CD4-positive, alpha-beta T cell treated with Interleukin-15 for 4 hours (primary cell): ENCODE results near the gene SYCP2L.
"Not testable (repeated sequence)": the region's sequence is repeated elsewhere in the genome, so short reads cannot be mapped to it uniquely, and the experiment has no call there.

Experiments
- DNase-seq: peaks from one replicate; pipeline ENCODE4 v3.0.0-alpha.2; 2020; ENCODE audit warnings: low spot score

The SYCP2L gene

DNA sequence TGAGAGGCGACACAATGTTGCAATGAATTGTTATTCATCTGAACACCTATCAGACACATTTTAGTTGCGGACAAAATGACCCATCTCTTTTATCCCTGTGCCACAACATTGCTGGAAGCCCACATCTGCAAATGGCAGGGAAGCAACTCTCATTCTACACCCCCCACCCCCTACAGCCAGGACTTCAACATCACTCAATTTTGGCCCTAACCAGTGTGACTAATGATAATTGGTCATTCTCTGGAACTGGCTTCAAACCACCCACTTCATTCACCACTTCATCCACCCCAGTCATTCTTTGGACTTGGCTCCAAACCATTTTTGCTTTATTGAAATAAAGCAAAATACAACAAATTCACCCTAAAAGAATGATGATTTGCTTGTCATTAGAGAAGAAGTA lies 6.5 kb upstream of the SYCP2L start:
- no peak for DNase-seq

DNA sequence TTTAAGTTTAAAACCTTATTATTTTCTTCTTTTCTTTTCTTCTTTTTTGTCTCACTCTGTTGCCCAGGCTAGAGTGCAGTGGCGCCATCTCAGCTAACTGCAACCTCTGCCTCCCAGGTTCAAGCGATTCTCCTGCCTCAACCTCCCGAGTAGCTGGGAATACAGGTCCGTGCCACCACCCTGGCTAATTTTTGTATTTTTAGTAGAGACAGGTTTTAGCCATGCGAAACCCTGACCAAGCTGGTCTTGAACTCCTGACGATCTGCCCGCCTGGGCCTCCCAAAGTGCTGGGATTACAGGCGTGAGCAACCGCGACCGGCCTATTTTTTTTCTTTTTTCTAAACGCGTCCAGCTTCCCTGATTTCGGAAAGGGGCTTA lies 4.6 kb upstream of the SYCP2L start:
- not testable (repeated sequence) for DNase-seq

DNA sequence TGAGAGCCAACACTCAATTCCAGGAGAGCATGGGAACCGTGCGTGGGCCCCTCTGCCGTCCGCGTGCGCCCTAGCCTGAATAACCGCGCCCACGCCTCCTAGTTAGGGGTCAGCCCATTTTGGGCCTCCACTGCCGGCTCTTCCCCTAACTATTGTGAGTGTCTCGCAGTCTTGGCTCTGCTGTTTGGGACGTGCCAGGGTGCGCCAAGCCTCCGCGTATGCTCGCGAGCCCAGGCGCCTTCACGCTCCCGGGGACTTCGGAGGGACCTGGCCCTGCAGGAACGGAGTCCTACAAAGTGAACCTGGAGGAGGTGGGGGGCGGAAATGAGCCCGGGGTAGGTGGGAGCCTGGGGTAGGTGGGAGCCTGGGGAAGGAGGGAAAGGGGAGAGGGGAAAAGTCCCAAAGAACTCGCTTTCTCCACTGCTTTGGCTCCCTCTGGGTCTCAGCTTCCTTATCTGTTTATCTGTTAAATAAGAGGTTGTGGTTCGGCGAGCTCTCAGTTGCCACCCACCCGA lies 4.1 kb upstream of the SYCP2L start:
- no peak for DNase-seq

DNA sequence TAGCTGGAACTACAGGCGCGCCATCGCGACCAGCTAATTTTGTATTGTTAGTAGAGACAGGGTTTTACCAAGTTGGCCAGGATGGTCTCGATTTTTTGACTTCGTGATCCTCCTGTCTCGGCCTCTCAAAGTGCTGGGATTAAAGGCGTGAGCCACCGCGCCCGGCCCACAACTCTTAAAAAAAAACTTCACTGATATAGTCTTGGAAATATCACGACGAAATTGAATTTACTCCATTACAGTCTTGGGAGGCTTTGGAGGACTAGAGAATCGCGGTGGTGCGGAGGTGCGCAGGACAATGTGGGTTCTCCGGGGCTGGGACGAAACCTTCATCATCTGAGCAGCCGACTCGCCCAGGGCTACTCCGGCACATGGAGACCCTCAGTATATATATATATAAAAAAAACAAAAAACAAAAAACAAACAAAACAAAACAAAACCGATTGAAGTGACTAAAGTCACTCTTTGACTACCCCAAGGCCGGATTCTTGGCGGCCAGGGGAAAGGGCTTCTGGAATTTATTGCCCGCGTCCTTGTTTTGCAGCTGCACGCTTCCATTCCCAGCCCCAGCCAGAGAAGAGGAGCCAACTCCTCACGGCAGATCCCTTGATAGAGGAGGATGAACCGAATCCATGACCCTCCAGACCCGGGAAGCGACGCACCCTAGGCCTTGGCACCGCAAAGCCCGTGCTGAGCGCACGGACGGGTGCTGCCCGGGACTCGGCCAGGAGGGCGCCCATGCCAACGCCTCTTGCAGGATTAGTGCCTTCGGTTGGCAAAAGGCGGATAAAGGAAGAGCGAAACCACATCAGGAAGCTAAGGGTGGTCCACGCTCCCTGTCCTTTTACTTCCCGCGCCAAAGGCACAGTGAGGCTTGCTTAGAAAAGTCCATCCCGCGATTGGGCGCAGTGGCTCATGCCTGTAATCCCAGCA lies 3.3 kb upstream of the SYCP2L start:
- DNase-seq, result no peak

DNA sequence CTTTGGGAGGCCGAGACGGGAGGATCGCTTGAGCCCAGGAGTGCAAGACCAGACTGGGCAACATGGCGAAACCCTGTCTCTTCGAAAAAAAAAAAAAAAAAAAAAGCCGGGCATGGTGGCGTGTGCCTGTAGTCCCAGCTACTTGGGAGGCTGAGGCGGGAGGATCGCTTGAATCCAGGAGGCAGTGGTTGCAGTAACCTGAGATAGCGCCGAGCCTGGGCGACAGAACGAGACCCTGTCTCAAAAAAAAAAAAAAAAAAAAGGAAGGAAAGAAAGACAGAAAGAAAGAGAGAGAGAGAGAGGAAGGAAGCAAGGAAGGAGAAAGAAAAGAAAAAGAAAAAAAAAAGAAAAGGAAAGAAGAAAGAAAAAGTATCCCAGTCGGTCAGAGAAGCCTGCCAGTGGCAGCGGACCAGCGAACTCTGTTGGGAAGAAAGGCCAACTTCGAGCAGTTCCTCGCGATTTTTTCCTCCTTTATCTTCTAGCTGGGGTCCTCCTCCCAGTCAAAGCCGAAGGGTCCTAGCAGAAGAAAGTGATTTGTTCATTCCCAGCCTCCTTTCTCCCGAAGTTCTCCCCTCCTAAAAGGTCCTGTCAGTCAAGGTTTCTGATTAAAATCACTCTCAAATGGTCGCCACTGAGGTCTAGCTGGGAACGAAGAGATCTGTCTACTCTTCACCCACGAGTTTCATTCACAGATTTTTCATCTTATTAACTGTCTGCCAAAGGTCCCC lies 2.4 kb upstream of the SYCP2L start:
- no peak for DNase-seq

DNA sequence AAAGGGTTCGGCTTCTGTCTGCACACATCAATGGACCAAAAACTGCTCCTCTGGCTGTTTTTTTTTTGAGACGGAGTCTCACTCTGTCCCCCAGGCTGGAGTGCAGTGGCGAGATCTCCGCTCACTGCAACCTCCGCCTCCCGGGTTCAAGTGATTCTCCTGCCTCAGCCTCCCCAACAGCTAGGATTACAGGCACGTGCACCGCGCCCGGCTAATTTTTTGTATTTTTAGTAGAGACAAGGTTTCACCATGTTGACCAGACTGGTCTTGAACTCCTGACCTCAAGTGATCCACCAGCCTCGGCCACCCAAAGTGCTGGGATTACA lies 524 bp upstream of the SYCP2L start:
- DNase-seq, result not testable (repeated sequence)

DNA sequence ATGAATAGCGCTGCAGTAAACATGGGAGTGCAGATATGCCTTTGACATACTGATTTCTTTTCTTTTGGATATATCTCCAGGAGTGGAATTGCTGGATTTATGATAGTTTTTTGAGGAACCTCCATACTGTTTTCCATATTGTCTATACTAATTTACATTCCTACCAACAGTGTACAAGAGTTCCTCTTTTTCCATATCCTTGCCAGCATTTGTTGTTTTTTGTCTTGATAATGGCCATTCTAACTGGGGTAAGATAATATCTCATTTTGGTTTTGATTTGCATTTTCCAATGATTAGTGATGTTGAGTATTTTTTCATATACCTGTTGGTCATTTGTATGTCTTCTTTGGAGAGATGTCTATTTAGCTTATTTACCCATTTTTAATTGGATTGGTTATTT lies 3.3 kb downstream of the SYCP2L start:
- no peak for DNase-seq

DNA sequence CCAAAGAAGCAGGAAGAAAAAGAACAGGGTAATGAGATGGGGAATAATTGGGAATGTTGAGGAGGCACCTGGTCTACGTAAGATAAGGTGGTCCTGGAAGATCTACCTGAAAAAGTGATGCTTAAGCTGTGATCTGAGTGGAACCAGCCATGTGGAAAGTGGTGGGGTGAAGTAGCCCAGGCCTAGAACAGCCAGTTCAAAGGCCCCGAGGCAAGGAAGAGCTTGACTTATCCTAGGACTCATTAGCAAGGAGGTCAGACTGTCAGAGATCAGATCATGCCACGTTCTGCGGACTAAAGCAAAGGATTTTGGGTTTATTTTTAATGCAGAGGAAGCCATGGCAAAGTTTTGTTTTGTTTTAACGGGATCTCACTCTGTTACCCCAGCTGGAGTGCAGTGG lies 5.1 kb downstream of the SYCP2L start:
- no peak for DNase-seq

DNA sequence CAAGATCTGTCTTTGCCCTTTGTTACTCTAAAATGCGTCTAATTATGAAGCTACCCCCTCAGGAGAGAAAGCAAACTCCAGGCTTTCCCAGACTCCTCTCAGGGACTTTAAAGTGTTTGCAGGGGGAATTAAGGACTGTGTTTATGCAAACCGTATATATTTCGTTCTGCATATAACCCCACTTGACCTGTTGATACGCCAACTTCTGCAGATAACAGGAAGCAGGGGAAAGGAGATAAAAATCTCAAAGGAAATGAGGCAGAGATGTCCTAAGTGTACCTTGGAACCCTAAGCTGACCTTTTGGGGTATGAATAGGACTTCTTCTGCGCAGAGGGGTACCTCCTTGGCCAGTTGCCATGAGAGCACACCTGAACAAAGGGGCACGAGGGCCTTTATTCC lies 8.1 kb downstream of the SYCP2L start:
- DNase-seq, result no peak

DNA sequence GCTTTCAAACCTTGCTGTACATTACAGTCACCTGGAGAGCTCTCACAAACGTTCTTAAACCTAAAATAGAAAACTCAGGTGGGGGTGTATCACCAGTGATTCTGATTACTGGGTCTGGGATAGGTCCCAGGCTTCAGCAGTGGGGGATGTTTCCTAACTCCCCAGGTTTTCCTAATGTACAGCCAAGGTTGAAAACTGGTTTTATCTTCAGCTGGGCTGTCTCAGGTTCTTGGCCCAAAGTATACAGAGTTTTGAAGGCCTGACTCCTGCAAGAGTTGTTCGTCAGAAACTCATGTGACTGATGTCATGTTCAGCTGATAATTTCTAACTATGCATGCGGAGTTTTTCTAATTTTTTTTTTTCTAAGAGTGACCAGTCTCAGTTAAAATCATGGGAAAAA lies 9.8 kb downstream of the SYCP2L start:
- no peak for DNase-seq

DNA sequence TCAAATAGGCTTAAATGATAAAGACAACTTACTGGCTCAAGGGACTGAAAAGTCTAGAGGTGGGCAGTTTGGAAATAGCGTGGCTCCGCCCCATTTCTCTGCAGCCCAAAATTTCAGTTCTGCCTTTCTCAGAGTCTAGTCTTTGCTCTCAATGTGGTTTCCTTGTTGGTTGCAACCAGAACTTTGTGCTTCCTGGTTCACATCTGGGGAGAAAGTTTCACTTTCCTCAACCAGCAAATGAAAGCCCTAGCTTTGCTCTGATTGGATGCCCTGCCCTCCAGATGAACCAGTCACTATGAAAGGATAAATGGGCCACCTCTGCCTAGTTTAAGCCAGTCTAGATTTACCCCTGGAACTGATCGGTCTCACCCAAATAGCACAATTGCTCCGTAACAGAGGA lies 14.9 kb downstream of the SYCP2L start:
- no peak for DNase-seq

DNA sequence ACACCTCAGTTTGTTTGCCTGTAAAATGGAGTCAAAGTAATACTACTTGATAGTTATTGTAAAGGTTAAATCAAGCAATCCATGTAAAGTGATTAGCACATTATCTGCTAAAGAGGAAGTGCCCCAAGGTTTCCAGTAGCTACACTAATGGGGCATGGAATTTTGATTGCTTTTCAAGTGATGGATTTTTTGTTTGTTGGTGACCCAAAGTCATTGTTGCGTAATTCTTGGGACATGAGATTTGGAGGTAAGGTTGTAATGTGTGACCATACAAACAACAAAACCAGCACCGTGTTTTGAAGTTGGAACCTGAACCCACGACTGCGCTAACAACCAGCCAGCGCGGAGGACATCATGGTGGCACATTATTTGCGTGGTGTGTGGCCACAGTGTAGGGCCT lies 17.2 kb downstream of the SYCP2L start:
- no peak for DNase-seq

DNA sequence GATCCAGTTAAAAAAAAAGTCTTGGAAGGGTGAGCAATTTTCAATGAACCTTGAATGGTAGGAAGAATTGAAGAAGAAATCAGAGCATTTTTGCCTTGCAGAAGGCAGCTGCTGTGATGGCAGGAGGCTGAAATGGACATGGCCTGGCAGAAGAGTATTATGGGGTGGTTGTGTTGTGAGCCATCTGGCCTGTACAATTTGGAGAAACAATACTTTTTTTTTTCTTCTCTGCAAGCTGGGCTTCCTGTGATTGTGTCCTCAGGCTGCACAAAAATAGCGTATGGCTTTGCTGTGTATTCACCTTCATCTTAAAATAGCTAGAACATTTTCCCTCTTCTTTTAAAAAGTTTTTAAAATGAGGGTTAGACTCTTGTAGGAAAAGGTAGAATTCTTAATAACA lies 21.4 kb downstream of the SYCP2L start:
- no peak for DNase-seq

DNA sequence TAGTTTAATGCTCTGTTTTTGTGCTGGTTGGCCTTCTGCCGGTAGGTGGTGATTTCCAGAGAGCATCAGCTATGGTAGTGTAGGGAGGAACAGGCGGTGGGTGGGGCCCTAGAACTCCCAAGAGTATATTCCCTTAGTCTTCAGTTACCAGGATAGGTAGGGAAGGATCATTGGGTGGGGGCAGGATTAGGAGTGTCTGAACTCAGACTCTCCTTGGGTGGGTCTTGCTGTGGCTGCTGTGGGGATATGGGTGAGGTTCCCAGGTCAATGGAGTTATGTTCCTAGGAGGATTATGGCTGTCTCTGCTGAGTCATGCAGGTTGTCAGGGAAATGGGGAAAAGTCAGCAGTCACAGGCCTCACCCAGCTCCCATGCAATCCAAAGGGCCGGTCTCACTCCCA lies 32.7 kb downstream of the SYCP2L start:
- not testable (repeated sequence) for DNase-seq

DNA sequence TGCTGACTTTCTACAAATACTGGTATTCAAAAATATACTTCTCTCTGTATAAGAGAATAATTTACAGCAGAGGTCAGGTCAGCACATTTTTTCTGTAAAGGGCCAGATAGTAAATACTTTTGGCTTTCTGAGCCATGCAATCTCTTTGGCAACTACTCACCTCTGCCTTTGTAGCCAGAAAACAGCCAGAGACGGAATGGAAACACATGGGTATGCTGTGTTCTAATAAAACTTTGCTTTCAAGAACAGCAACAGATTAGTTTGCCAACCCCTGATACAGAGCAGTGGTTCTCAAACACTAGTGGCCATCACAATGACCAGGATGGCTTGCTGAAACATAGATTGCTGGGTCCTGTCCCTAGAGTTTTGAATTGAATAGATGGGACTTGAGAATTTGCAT lies 46.3 kb downstream of the SYCP2L start:
- no peak for DNase-seq

DNA sequence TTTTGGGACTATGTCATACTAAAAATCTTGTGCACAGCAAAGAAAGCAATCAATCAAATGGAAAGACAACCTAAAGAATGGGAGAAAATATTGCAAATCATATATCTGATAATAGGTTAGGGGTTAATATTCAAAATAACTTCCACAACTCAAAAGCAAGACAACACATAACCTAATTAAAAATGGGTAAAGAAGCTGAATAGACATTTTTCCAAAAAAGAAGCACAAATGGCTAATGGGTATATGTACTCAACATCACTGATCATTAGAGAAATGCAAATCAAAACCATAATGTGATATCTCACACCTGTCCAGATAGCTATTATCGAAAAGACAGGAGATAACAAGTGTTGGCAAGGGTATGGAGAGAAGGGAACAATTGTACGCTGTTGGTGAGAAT lies 53.0 kb downstream of the SYCP2L start:
- DNase-seq, result no peak

DNA sequence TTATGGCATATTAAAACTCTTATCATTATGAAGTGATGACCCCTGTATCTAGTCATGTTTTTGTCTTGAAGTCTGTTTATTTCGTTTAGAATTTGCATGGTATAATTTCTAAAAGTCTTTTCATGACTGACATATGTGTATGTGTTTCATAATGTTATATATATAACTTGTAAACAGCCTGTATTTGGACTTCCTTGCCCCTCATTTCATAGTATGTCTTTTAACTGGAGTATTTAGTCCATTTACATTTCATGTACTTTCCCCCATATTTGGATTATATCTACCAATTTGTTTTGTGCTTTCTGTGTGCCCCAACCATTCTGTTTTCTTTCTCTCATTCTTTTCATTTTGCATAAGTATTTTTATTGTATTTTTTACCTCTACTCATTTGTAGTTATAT lies 59.0 kb downstream of the SYCP2L start:
- DNase-seq, result no peak

DNA sequence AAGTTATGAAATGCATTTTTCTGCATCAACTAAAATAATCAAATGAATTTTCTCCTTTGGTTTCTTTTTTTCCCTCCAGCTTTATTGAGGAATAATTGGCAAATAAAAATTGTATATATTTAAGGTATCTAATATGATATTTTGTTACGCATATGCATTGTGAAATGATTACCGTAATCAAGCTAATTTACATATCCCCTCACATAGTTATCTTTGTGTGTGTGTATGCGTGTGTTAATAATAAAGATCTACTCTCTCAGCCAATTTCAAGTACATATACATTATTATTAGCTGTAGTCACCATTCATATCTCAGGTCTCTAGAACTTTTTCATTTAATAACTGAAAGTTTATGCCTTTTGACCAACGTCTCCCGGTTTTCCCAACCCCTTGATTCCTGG lies 61.1 kb downstream of the SYCP2L start:
- DNase-seq, result no peak

DNA sequence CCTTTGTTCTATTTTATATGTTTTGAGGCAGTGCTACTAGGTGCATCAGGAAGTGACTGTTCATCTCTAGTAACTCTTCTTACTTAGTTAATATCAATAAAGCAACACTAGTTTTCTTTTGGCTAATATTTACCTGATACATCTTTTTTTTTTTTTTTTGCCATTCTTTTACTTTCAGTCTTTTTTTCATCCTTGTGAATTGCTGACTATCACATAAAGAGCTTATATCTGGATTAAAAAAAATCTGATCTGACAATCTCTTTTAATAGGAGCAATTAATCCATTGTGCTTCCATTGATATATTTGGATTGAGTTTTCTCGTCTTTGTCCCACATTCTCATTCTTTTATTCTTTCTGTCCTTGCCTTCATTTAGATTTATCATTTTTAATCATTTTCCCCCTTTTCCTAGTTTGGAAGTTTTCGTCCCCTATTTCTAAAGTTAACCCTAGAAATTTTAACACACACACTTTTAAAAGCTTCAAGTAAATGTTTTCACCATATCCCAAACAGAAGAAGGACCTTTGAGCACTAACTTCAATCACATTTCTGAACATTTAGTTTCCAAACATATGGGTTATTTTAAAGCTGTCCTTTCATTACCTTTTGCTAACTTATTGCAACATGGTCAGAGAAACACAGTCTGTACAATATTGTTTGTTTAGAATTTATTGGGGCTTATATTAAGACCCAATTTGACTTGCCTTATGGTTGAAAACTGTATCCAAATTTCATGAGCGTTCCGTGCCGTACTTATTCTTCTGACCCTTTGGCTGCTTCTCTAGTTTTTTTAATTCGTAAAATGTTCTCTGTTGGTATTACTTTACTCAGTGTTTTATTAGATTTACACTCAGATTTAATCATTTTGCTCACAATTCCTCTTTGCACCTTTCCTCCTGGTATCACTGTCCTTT lies 63.0 kb downstream of the SYCP2L start:
- DNase-seq, result no peak

DNA sequence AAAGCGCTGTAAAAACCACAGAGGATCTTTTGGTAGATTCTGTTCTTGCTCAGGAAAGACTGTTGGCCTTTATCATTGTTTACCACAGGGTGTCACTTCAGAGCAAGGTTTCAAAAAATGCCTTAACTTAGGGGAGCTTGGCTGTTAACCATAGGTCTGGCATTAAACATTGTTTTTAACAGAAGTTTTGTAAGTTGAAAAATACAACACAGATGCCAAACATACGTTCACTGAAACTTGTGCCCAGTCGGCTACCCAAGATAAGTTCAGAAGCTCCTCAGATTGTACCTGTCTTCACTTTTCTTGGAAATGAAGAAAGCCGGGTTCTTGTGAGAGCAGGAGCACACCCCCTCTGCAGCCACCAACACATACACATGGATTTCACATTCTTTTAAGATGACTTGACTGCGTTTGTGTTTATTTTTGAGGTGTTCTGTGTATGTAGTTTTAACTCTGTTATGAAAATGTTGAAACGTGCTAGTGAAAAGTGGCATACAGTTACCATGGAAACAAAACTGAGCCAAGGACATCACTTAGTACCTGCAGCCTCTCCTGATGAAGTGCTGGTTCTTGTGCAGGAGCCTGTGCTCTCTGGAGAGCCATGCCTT lies 64.9 kb downstream of the SYCP2L start:
- no peak for DNase-seq

DNA sequence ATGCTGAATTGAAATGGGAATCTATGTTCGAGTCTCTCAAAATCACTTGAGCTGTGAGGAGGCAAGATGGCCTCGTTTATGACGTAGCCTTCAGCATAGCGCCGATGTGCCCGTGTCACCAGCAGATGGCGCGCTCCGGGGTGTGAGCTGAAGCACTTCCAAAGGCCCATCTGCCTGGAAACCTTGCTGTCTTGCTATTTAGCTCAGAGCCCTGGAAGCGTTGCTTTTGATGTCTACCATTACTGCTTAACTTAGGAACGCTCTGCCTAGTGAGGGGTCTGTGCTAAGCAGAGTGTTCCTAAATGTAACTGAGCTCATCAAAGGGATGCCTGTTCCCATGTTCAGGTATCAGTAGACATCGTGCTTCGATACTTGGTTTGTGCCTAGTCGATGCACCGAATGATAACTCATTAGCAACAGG lies 67.7 kb downstream of the SYCP2L start:
- DNase-seq, result peak; percentile 44

DNA sequence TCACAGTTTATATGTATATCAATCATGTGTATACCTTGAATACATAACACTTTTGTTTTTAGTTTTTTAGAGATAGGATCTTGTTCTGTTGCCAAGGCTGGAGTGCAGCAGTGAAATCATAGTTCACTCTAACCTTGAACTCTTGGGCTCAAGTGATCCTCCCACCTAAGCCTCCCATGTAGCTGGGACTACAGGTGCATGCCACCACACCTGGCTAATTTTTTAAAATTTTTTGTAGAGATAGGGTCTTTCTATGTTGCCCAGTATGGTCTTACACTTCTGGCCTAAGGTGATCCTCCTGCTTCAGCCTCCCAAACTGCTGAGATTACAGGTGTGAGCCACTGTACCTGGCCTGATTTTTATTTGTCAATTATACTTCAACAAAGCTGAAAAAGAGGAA lies 69.9 kb downstream of the SYCP2L start:
- no peak for DNase-seq
